Measurements from ENCODE around the gene GARIN5A. TPM values are rescaled to one million over a fixed set of nuclear protein-coding genes. Genes with fewer than 3 reads are reported as not detected.

GARIN5A gene
- total RNA-seq, 2 experiments from 2014 or later: 0.59 to 0.63 TPM

GRCh38 chr19:50418176-50419021 is 58.2 kb downstream of the GARIN5A start, which contains the start of gene SPIB:
Gene SPIB (plus strand): TSS chr19:50418938. CDS start chr19:50418963, 25 bp downstream.
- TF ChIP-seq CTCF (conservative IDR thresholded peaks at IDR 0.05; ENCODE audit: low read length) (no peak), EZH2phosphoT487 (IDR thresholded peaks at IDR 0.05; ENCODE audit: borderline replicate concordance, low read depth, low read length) (no peak)
- H3K36me3 ChIP-seq (ENCODE audit: insufficient read depth, low read length): peaks cover 56% of the 10 kb centered on the region
- peak within 1 kb of the TSS; percentile 92 for H3K4me2 ChIP-seq (ENCODE audit: low read length)
- H2AFZ ChIP-seq (ENCODE audit: low read length): no peak within 1 kb of the TSS
- POLR2A ChIA-PET: interaction anchor here (1.0 kb wide), 1 partner anchor 89 kb away, joined by 3 read pairs; the partner anchor contains the start of gene KCNC3
- DNase-seq (ENCODE audit: low spot score): peak; percentile 75
- H3K9me2 ChIP-seq (ENCODE audit: insufficient read depth, low read length): no peaks in the 10 kb centered on the region
- H3K4me1 ChIP-seq (ENCODE audit: insufficient read depth, low read length, poor library complexity, severe bottlenecking): peaks cover 66% of the 10 kb centered on the region
- peaks cover 5% of the 10 kb centered on the region; the same call in 1 of the 2 replicates for H3K9me3 ChIP-seq (ENCODE audit: low read length)
- H3K27ac ChIP-seq (ENCODE audit: low read depth, low read length, poor library complexity, severe bottlenecking): peak within 1 kb of the TSS; percentile 91
- intact Hi-C loops (cut with micrococcal nuclease; ENCODE audit: unreplicated experiment): loop anchor here (1.0 kb wide), 1 partner anchor 13 kb away; no protein-coding TSS in a partner anchor
- no peaks in the 10 kb centered on the region; the same call in 1 of the 2 replicates for H4K20me1 ChIP-seq (ENCODE audit: insufficient read depth, low read length)
- no TSS peak for BruUV-seq (replicated peaks)
- H3K79me2 ChIP-seq (ENCODE audit: insufficient read depth, low read depth, low read length): peaks cover 41% of the 10 kb centered on the region
- peak within 1 kb of the TSS; percentile 80 for H3K4me3 ChIP-seq (ENCODE audit: low read depth, low read length, poor library complexity, severe bottlenecking)
- CTCF ChIA-PET (ENCODE audit: unreplicated experiment): no interaction called here

- POLR2A ChIA-PET: no interaction called here
- peak overlapping the region; percentile 92 for H3K4me2 ChIP-seq (ENCODE audit: low read length)
- peaks cover 41% of the 10 kb centered on the region for H3K79me2 ChIP-seq (ENCODE audit: insufficient read depth, low read depth, low read length)
- no TSS peak for BruUV-seq (replicated peaks)
- H3K36me3 ChIP-seq (ENCODE audit: insufficient read depth, low read length): peaks cover 56% of the 10 kb centered on the region
- DNase-seq (ENCODE audit: low spot score): peak; percentile 60
- H3K27ac ChIP-seq (ENCODE audit: low read depth, low read length, poor library complexity, severe bottlenecking): peak overlapping the region; percentile 98
- peak overlapping the region; percentile 80 for H3K4me3 ChIP-seq (ENCODE audit: low read depth, low read length, poor library complexity, severe bottlenecking)
- H3K9me2 ChIP-seq (ENCODE audit: insufficient read depth, low read length): no peaks in the 10 kb centered on the region
- TF ChIP-seq CTCF (conservative IDR thresholded peaks at IDR 0.05; ENCODE audit: low read length): no peak
- TF ChIP-seq EZH2phosphoT487 (IDR thresholded peaks at IDR 0.05; ENCODE audit: borderline replicate concordance, low read depth, low read length): no peak
- CTCF ChIA-PET (ENCODE audit: unreplicated experiment): no interaction called here
- peaks cover 61% of the 10 kb centered on the region for H3K4me1 ChIP-seq (ENCODE audit: insufficient read depth, low read length, poor library complexity, severe bottlenecking)
- H4K20me1 ChIP-seq (ENCODE audit: insufficient read depth, low read length): no peaks in the 10 kb centered on the region; the same call in 1 of the 2 replicates
- H2AFZ ChIP-seq (ENCODE audit: low read length): no peak overlapping the region
- intact Hi-C loops (cut with micrococcal nuclease; ENCODE audit: unreplicated experiment): loop anchor here (1.0 kb wide), 1 partner anchor 14 kb away; no protein-coding TSS in a partner anchor
- peaks cover 5% of the 10 kb centered on the region; the same call in 1 of the 2 replicates for H3K9me3 ChIP-seq (ENCODE audit: low read length)
Measured at GRCh38 chr19:50417111-50418081, 59.3 kb downstream of the GARIN5A start.

Other genes with a start within 250 kb of the GARIN5A start
- 7.1 and 7.4 TPM in 2 replicates for gene KCNC3, start 147.5 kb downstream of the GARIN5A start, total RNA-seq (2014; rRNA removed; shearing (Covaris generic))
- gene KCNC3, start 147.5 kb downstream of the GARIN5A start, total RNA-seq (2022): 21.7 and 23.4 TPM in 2 replicates
- gene NAPSA, start 111.2 kb downstream of the GARIN5A start, total RNA-seq (2014; rRNA removed; shearing (Covaris generic)): 2.6 and 5.7 TPM in 2 replicates
- gene NAPSA, start 111.2 kb downstream of the GARIN5A start, total RNA-seq (2022): 15.7 and 30.1 TPM in 2 replicates
- gene NR1H2, start 100.4 kb downstream of the GARIN5A start, total RNA-seq (2014; rRNA removed; shearing (Covaris generic)): 52.8 and 65.7 TPM in 2 replicates
- 41.2 and 53.1 TPM in 2 replicates for gene NR1H2, start 100.4 kb downstream of the GARIN5A start, total RNA-seq (2022)
- 147 and 233 TPM in 2 replicates for gene POLD1, start 92.5 kb downstream of the GARIN5A start, total RNA-seq (2014; rRNA removed; shearing (Covaris generic))
- gene POLD1, start 92.5 kb downstream of the GARIN5A start, total RNA-seq (2022): 119 and 127 TPM in 2 replicates
- 122 and 145 TPM in 2 replicates for gene SPIB, start 57.9 kb downstream of the GARIN5A start, total RNA-seq (2014; rRNA removed; shearing (Covaris generic))
- 99.4 and 101 TPM in 2 replicates for gene SPIB, start 57.9 kb downstream of the GARIN5A start, total RNA-seq (2022)
- gene MYBPC2, start 44.0 kb downstream of the GARIN5A start, total RNA-seq (2014; rRNA removed; shearing (Covaris generic)): 10.6 and 15.4 TPM in 2 replicates
- 22.2 and 28.2 TPM in 2 replicates for gene MYBPC2, start 44.0 kb downstream of the GARIN5A start, total RNA-seq (2022)
- gene EMC10, start 341 bp downstream of the GARIN5A start, total RNA-seq (2014; rRNA removed; shearing (Covaris generic)): 44.4 and 45.2 TPM in 2 replicates
- gene EMC10, start 341 bp downstream of the GARIN5A start, total RNA-seq (2022): 37.5 and 39.1 TPM in 2 replicates
- gene JOSD2, start 34.3 kb upstream of the GARIN5A start, total RNA-seq (2014; rRNA removed; shearing (Covaris generic)): 10.6 and 13.0 TPM in 2 replicates
- 15.9 and 17.8 TPM in 2 replicates for gene JOSD2, start 34.3 kb upstream of the GARIN5A start, total RNA-seq (2022)
- not detected in 2 replicates for gene ASPDH, start 37.1 kb upstream of the GARIN5A start, total RNA-seq (2014; rRNA removed; shearing (Covaris generic))
- not detected in 2 replicates for gene ASPDH, start 37.1 kb upstream of the GARIN5A start, total RNA-seq (2022)
- not detected in 2 replicates for gene LRRC4B, start 91.6 kb upstream of the GARIN5A start, total RNA-seq (2014; rRNA removed; shearing (Covaris generic))
- gene LRRC4B, start 91.6 kb upstream of the GARIN5A start, total RNA-seq (2022): 0.29 TPM in 1 of 2 replicates, not detected in the other
- gene SYT3, start 163.0 kb upstream of the GARIN5A start, total RNA-seq (2014; rRNA removed; shearing (Covaris generic)): 0.16 TPM in 1 of 2 replicates, not detected in the other
- gene SYT3, start 163.0 kb upstream of the GARIN5A start, total RNA-seq (2022): 0.17 and 0.33 TPM in 2 replicates
- gene C19orf81, start 172.6 kb upstream of the GARIN5A start, total RNA-seq (2014; rRNA removed; shearing (Covaris generic)): 15.2 and 20.0 TPM in 2 replicates
- gene C19orf81, start 172.6 kb upstream of the GARIN5A start, total RNA-seq (2022): 11.4 and 14.2 TPM in 2 replicates
- gene SHANK1, start 243.0 kb upstream of the GARIN5A start, total RNA-seq (2014; rRNA removed; shearing (Covaris generic)): 0.03 TPM in 2 replicates
- 10.7 and 13.1 TPM in 2 replicates for gene SHANK1, start 243.0 kb upstream of the GARIN5A start, total RNA-seq (2022)
- gene CLEC11A, start 246.5 kb upstream of the GARIN5A start, total RNA-seq (2014; rRNA removed; shearing (Covaris generic)): 1.0 and 2.0 TPM in 2 replicates
- 4.2 and 4.5 TPM in 2 replicates for gene CLEC11A, start 246.5 kb upstream of the GARIN5A start, total RNA-seq (2022)

Measured in OCI-LY7 (cell line).